Panc1 (cell line): Measurements from ENCODE around the gene DLL4. TPM values are rescaled to one million over a fixed set of nuclear protein-coding genes. Genes with fewer than 3 reads are reported as not detected.
"Not testable (repeated sequence)": the region's sequence is repeated elsewhere in the genome, so short reads cannot be mapped to it uniquely, and the experiment has no call there.

Experiments used
- ATAC-seq: fragments of 200-7000 bp; cut with Tn5 transposase; 2 replicates; pipeline ENCODE4 v1.9.1; 2020; ENCODE audit warnings: mild to moderate bottlenecking, moderate library complexity
- BruUV-seq: library from RNA; stranded (reverse); fragments of 400-500 nt; replicated peaks from 2 replicates; lab custom pipeline; 2021; lab: Mats Ljungman, UMichigan
- CTCF ChIA-PET: fragments of 300-600 bp; sonication (Branson Sonifier 250); formaldehyde crosslinking; loops from one replicate; lab custom pipeline; 2022; ENCODE audit warnings: antibody characterized with exemption; lab: Charles Lee
- POLR2A ChIA-PET: fragments of 300-600 bp; sonication (Branson Sonifier 250); formaldehyde crosslinking; loops from one replicate; lab custom pipeline; 2022; ENCODE audit warnings: antibody characterized with exemption; lab: Charles Lee
- DNase-seq: peaks from one replicate; pipeline ENCODE4 v3.0.0-alpha.2; 2010; ENCODE audit warnings: low read depth, low spot score
- H3K27ac ChIP-seq: 2 replicates; pipeline ENCODE4 v1.5.1; 2011; ENCODE audit warnings: mild to moderate bottlenecking, low read length, inconsistent platforms
- H3K27me3 ChIP-seq: fragments of 200-500 bp; sonication (Bioruptor generic); 2 replicates; pipeline ENCODE4 v1.6.0; 2014; ENCODE audit warnings: low read length, inconsistent platforms; ENCODE audit not compliant: control insufficient read depth, insufficient read depth
- H3K36me3 ChIP-seq: fragments of 200-500 bp; sonication (Bioruptor generic); 2 replicates; pipeline ENCODE4 v1.5.1; 2014; ENCODE audit warnings: inconsistent platforms, mild to moderate bottlenecking, low read length, moderate library complexity; ENCODE audit not compliant: control insufficient read depth, insufficient read depth
- H3K4me1 ChIP-seq: 2 replicates; pipeline ENCODE4 v1.5.1; 2011; ENCODE audit warnings: inconsistent platforms, mild to moderate bottlenecking, low read length, moderate library complexity; ENCODE audit not compliant: control insufficient read depth, insufficient read depth
- H3K4me3 ChIP-seq, 2 experiments: 2 replicates each; pipeline ENCODE4 v1.5.1; 2011 to 2012; ENCODE audit warnings: low read depth in 2 of 2, low read length in 2 of 2, mild to moderate bottlenecking in 2 of 2, inconsistent platforms in 1 of 2, moderate library complexity in 1 of 2
- H3K9me3 ChIP-seq: fragments of 200-500 bp; sonication (Bioruptor generic); 2 replicates; pipeline ENCODE4 v1.5.1; 2014; ENCODE audit warnings: low read depth, mild to moderate bottlenecking, inconsistent platforms, low read length, moderate library complexity; ENCODE audit not compliant: control insufficient read depth, insufficient read depth
- POLR2AphosphoS5 ChIP-seq: IDR thresholded peaks from 2 replicates; pipeline ENCODE4 v1.6.1; 2012; ENCODE audit warnings: mild to moderate bottlenecking, low read depth, low read length, moderate library complexity
- SIN3A ChIP-seq: IDR thresholded peaks from 2 replicates; pipeline ENCODE4 v1.6.1; 2012; ENCODE audit warnings: low read depth, mild to moderate bottlenecking, low read length, moderate library complexity, borderline replicate concordance; ENCODE audit not compliant: insufficient read depth
- TCF7L2 ChIP-seq: IDR thresholded peaks from 2 replicates; pipeline ENCODE4 v1.6.1; 2011; ENCODE audit warnings: mild to moderate bottlenecking, low read depth, low read length, inconsistent platforms
- in situ Hi-C: cut with HindIII; loops from 2 replicates; pipeline ENCODE4 v1.10.0; 2016; ENCODE audit warnings: low sequenced_read_pairs, low pct_unique_long_range_greater_than_20kb
- intact Hi-C: fragments of 100-400 bp; cut with micrococcal nuclease; formaldehyde crosslinking; loops from one replicate; pipeline ENCODE4 v1.10.0; 2022; ENCODE audit not compliant: unreplicated experiment
- total RNA-seq: library from RNA; stranded (reverse); gene quantifications from one replicate; pipeline ENCODE4 v1.2.1, GENCODE V29; 2021; ENCODE audit not compliant: unreplicated experiment
- TF ChIP-seq, protein P1 (sequence below): fragments of 450-650 bp; IDR thresholded peaks from 2 replicates; pipeline ENCODE4 v1.5.1; 2017; ENCODE audit warnings: mild to moderate bottlenecking
- TF ChIP-seq, protein P2 (sequence below), 2 experiments: IDR thresholded peaks; 2 replicates each; pipeline ENCODE4 v1.6.1; 2011 to 2012; ENCODE audit warnings: low read depth in 2 of 2, control low read depth in 1 of 2, low read length in 1 of 2, mild to moderate bottlenecking in 1 of 2, moderate library complexity in 1 of 2; ENCODE audit not compliant: insufficient read depth in 1 of 2

DLL4 gene
- total RNA-seq, 1 experiment from 2014 or later = 0.31 TPM

DNA sequence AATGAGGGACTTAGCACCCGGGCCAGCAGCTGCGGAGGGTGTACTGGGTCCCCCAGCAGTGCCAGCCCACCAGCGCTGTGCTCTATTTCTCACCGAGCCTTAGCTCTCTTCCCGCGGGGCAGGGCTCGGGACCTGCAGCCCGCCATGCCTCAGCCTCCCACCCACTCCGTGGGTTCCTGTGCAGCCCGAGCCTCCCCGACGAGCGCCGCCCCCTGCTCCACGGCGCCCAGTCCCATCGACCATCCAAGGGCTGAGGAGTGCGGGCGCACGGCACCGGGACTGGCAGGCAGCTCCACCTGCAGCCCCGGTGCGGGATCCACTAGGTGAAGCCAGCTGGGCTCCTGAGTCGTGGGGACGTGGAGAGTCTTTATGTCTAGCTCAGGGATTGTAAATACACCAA, 32.6 kb downstream of the DLL4 start:
- in situ Hi-C loops, H3K27me3 ChIP-seq, H3K9me3 ChIP-seq, H3K4me3 ChIP-seq, DNase-seq, BruUV-seq, H3K36me3 ChIP-seq, H3K27ac ChIP-seq, ATAC-seq, H3K4me1 ChIP-seq, intact Hi-C loops: not testable (repeated sequence)
- ChIA-PET POLR2A (interaction anchor here (0.5 kb wide), 1 partner anchor 50 kb away, joined by 5 read pairs; no protein-coding TSS in a partner anchor), CTCF (interaction anchor here (0.6 kb wide), 1 partner anchor 22 kb away, joined by 3 read pairs; no protein-coding TSS in a partner anchor)

DNA sequence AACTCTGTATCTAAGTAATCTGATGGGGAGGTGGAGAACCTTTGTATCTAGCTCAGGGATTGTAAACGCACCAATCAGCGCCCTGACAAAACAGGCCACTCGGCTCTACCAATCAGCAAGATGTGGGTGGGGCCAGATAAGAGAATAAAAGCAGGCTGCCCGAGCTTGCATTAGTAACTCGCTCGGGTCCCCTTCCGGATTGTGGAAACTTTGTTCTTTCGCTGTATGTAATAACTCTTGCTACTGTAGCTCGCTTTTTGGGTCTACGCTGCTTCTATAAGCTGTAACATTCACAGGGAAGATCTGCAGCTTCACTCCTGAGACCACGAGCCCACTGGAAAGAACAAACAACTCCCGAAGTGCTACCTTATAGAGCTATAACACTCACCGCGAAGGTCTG, 33.2 kb downstream of the DLL4 start:
- H3K27me3 ChIP-seq, in situ Hi-C loops: not testable (repeated sequence)

DNA sequence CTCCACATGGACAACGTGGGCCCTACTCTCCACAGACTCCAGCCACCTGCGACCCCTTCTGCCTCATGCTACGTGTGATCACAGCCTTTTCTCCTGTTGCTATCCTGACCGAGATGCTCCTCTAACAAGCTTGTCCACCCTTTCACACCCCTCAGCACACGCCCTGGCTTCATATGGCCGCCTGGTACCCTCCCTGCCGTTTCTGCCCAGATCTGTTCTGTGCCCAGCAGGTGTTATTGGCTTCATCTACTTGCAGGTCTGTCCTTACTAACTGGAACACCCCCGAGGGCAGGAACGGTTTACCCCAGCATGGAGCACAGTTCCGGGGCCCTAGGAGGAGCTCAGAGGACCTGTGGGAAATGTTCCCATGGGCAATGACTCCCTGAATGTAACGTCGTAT, 34.1 kb downstream of the DLL4 start:
- TF ChIP-seq, protein P1, sequence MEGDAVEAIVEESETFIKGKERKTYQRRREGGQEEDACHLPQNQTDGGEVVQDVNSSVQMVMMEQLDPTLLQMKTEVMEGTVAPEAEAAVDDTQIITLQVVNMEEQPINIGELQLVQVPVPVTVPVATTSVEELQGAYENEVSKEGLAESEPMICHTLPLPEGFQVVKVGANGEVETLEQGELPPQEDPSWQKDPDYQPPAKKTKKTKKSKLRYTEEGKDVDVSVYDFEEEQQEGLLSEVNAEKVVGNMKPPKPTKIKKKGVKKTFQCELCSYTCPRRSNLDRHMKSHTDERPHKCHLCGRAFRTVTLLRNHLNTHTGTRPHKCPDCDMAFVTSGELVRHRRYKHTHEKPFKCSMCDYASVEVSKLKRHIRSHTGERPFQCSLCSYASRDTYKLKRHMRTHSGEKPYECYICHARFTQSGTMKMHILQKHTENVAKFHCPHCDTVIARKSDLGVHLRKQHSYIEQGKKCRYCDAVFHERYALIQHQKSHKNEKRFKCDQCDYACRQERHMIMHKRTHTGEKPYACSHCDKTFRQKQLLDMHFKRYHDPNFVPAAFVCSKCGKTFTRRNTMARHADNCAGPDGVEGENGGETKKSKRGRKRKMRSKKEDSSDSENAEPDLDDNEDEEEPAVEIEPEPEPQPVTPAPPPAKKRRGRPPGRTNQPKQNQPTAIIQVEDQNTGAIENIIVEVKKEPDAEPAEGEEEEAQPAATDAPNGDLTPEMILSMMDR = no peak
- TF ChIP-seq, protein P2, sequence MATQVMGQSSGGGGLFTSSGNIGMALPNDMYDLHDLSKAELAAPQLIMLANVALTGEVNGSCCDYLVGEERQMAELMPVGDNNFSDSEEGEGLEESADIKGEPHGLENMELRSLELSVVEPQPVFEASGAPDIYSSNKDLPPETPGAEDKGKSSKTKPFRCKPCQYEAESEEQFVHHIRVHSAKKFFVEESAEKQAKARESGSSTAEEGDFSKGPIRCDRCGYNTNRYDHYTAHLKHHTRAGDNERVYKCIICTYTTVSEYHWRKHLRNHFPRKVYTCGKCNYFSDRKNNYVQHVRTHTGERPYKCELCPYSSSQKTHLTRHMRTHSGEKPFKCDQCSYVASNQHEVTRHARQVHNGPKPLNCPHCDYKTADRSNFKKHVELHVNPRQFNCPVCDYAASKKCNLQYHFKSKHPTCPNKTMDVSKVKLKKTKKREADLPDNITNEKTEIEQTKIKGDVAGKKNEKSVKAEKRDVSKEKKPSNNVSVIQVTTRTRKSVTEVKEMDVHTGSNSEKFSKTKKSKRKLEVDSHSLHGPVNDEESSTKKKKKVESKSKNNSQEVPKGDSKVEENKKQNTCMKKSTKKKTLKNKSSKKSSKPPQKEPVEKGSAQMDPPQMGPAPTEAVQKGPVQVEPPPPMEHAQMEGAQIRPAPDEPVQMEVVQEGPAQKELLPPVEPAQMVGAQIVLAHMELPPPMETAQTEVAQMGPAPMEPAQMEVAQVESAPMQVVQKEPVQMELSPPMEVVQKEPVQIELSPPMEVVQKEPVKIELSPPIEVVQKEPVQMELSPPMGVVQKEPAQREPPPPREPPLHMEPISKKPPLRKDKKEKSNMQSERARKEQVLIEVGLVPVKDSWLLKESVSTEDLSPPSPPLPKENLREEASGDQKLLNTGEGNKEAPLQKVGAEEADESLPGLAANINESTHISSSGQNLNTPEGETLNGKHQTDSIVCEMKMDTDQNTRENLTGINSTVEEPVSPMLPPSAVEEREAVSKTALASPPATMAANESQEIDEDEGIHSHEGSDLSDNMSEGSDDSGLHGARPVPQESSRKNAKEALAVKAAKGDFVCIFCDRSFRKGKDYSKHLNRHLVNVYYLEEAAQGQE (IDR thresholded peaks at IDR 0.05; ENCODE audit: insufficient read depth in 1 of 2, low read depth in 2 of 2, low read length in 1 of 2) = no peak
- TF ChIP-seq POLR2AphosphoS5 (no peak), TCF7L2 (no peak), SIN3A (no peak)
- DNase-seq (no peak), ATAC-seq (no peak)
- H3K27ac ChIP-seq = no peak overlapping the region
- in situ Hi-C loops = no loop called here
- no TSS peak for BruUV-seq
- no peaks in the 10 kb centered on the region for H3K27me3 ChIP-seq
- intact Hi-C loops = no loop called here
- CTCF ChIA-PET = interaction anchor here (0.5 kb wide), 1 partner anchor 57 kb away, joined by 3 read pairs; no protein-coding TSS in a partner anchor
- H3K4me3 ChIP-seq = no peak overlapping the region
- peaks cover 6% of the 10 kb centered on the region; the same call in 1 of the 2 replicates for H3K4me1 ChIP-seq
- H3K36me3 ChIP-seq = no peaks in the 10 kb centered on the region
- no peaks in the 10 kb centered on the region for H3K9me3 ChIP-seq
- POLR2A ChIA-PET = no interaction called here

More for the DNA sequence above, 33.2 kb downstream of the DLL4 start:
- DNase-seq, intact Hi-C loops, H3K9me3 ChIP-seq, BruUV-seq, H3K4me3 ChIP-seq, H3K4me1 ChIP-seq, H3K27ac ChIP-seq, ATAC-seq, H3K36me3 ChIP-seq: not testable (repeated sequence)
- ChIA-PET POLR2A (interaction anchor here (0.5 kb wide), 1 partner anchor 49 kb away, joined by 5 read pairs; no protein-coding TSS in a partner anchor), CTCF (interaction anchor here (0.6 kb wide), 1 partner anchor 23 kb away, joined by 3 read pairs; no protein-coding TSS in a partner anchor)
